Neural cell (in vitro differentiated cells): ENCODE data around the gene MRPS31.
"Not testable (repeated sequence)": the region's sequence is repeated elsewhere in the genome, so short reads cannot be mapped to it uniquely, and the experiment has no call there.

Experiments
- CTCF ChIP-seq: fragments of 450-650 bp; IDR thresholded peaks from 2 replicates; pipeline ENCODE4 v1.5.1; 2014; ENCODE audit warnings: antibody characterized with exemption, mild to moderate bottlenecking, moderate library complexity; ENCODE audit not compliant: poor library complexity, severe bottlenecking
- EP300 ChIP-seq: fragments of 450-650 bp; conservative IDR thresholded peaks from 2 replicates; pipeline ENCODE4 v1.6.1; 2014; ENCODE audit warnings: antibody characterized with exemption, mild to moderate bottlenecking, moderate library complexity; ENCODE audit not compliant: poor library complexity, severe bottlenecking
- EZH2 ChIP-seq: fragments of 200-600, 300-800 bp; shearing (Covaris generic), sonication (generic); IDR thresholded peaks from 2 replicates; pipeline ENCODE4 v1.6.1; 2014; ENCODE audit warnings: antibody characterized with exemption, low read length, borderline replicate concordance, mild to moderate bottlenecking; ENCODE audit not compliant: insufficient read depth, poor library complexity, severe bottlenecking
- MXI1 ChIP-seq: fragments of 450-650 bp; conservative IDR thresholded peaks from 2 replicates; pipeline ENCODE4 v1.6.1; 2014; ENCODE audit warnings: antibody characterized with exemption, mild to moderate bottlenecking; ENCODE audit not compliant: poor library complexity, severe bottlenecking
- POLR2AphosphoS5 ChIP-seq: IDR thresholded peaks from 2 replicates; pipeline ENCODE4 v1.6.1; 2012
- RAD21 ChIP-seq: fragments of 450-650 bp; conservative IDR thresholded peaks from 2 replicates; pipeline ENCODE4 v1.6.1; 2014; ENCODE audit warnings: antibody characterized with exemption, mild to moderate bottlenecking, moderate library complexity
- REST ChIP-seq: IDR thresholded peaks from 2 replicates; pipeline ENCODE4 v1.6.1; 2012; ENCODE audit warnings: borderline replicate concordance
- SMC3 ChIP-seq: fragments of 450-650 bp; conservative IDR thresholded peaks from 2 replicates; pipeline ENCODE4 v1.6.1; 2014; ENCODE audit warnings: antibody characterized with exemption, mild to moderate bottlenecking, moderate library complexity; ENCODE audit not compliant: poor library complexity
- TAF1 ChIP-seq: IDR thresholded peaks from 2 replicates; pipeline ENCODE4 v1.6.1; 2012; ENCODE audit warnings: low read depth

GRCh38 chr13:40735232-40735548 lies 35.8 kb downstream of the MRPS31 start:
- not testable (repeated sequence) for TF ChIP-seq EZH2, CTCF, EP300, TAF1, MXI1, POLR2AphosphoS5, REST, RAD21, SMC3
